PFSK-1 (cell line): ENCODE data around the gene STH.

Experiments
- FOXP2 ChIP-seq: optimal IDR thresholded peaks from 2 replicates; pipeline ENCODE3; 2011; ENCODE audit warnings: borderline replicate concordance, control low read depth, inconsistent platforms; ENCODE audit not compliant: insufficient read depth; ENCODE audit errors: extremely low read length, extremely low read depth
- POLR2AphosphoS5 ChIP-seq: IDR thresholded peaks from 2 replicates; pipeline ENCODE4 v1.6.1; 2012; ENCODE audit warnings: low read depth, mild to moderate bottlenecking, control low read depth, low read length, moderate library complexity
- TF ChIP-seq, protein P1 (sequence below), 2 experiments: IDR thresholded peaks; 2 replicates each; pipeline versions ENCODE4 v1.6.1 to v1.8.0; 2011 to 2012; ENCODE audit warnings: low read depth in 2 of 2, low read length in 2 of 2, control low read depth in 1 of 2, inconsistent platforms in 1 of 2, mild to moderate bottlenecking in 1 of 2, moderate library complexity in 1 of 2; ENCODE audit not compliant: insufficient read depth in 1 of 2

DNA sequence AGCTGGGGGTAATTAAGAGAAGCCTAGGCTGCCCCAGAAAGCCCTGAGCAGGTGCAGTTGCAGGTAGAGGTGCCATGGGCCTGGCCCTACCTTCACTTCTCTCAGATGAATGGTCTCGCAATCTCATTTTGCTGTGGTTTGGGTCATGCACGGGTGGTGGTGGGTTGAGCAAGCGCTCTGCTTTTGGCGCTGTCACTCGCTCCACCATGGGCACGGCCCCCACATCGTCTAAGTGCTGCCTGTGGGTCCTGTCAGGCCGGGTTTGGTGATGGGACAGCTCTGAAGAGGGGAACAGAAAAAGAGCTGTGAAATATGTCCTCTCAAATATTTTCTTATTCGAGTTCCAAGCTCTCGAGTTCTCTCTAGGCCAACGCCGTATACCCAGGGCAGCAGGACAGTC, 39.9 kb downstream of the STH start:
- TF ChIP-seq, protein P1, sequence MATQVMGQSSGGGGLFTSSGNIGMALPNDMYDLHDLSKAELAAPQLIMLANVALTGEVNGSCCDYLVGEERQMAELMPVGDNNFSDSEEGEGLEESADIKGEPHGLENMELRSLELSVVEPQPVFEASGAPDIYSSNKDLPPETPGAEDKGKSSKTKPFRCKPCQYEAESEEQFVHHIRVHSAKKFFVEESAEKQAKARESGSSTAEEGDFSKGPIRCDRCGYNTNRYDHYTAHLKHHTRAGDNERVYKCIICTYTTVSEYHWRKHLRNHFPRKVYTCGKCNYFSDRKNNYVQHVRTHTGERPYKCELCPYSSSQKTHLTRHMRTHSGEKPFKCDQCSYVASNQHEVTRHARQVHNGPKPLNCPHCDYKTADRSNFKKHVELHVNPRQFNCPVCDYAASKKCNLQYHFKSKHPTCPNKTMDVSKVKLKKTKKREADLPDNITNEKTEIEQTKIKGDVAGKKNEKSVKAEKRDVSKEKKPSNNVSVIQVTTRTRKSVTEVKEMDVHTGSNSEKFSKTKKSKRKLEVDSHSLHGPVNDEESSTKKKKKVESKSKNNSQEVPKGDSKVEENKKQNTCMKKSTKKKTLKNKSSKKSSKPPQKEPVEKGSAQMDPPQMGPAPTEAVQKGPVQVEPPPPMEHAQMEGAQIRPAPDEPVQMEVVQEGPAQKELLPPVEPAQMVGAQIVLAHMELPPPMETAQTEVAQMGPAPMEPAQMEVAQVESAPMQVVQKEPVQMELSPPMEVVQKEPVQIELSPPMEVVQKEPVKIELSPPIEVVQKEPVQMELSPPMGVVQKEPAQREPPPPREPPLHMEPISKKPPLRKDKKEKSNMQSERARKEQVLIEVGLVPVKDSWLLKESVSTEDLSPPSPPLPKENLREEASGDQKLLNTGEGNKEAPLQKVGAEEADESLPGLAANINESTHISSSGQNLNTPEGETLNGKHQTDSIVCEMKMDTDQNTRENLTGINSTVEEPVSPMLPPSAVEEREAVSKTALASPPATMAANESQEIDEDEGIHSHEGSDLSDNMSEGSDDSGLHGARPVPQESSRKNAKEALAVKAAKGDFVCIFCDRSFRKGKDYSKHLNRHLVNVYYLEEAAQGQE (IDR thresholded peaks at IDR 0.05; ENCODE audit: insufficient read depth in 1 of 2, low read depth in 2 of 2, low read length in 2 of 2) = no peak
- TF ChIP-seq POLR2AphosphoS5 = 0 out of 2 replicates have a peak, but pooled peaks have one; percentile 25
- no peak for TF ChIP-seq FOXP2
